HFFc6 (cell line): ENCODE results near the gene THOP1. TPM values are rescaled to one million over a fixed set of nuclear protein-coding genes. Genes with fewer than 3 reads are reported as not detected.
"Not testable (repeated sequence)": the region's sequence is repeated elsewhere in the genome, so short reads cannot be mapped to it uniquely, and the experiment has no call there.

Source experiments
- DNase-seq: peaks from one replicate; pipeline ENCODE4 v3.0.0-alpha.2; 2018
- H3K27ac Mint-ChIP-seq: 2 replicates; pipeline ENCODE4 v1.8.0; 2020; ENCODE audit warnings: mild to moderate bottlenecking, mixed read lengths
- H3K27me3 Mint-ChIP-seq: 2 replicates; pipeline ENCODE4 v1.8.0; 2021; ENCODE audit warnings: mild to moderate bottlenecking, moderate library complexity, mixed read lengths; ENCODE audit not compliant: insufficient read depth
- H3K36me3 Mint-ChIP-seq: 2 replicates; pipeline ENCODE4 v1.8.0; 2021; ENCODE audit warnings: low read depth, mixed read lengths
- H3K4me1 Mint-ChIP-seq: 2 replicates; pipeline ENCODE4 v1.8.0; 2020; ENCODE audit warnings: low read depth, mixed read lengths
- H3K4me3 Mint-ChIP-seq: 2 replicates; pipeline ENCODE4 v1.8.0; 2020; ENCODE audit warnings: mild to moderate bottlenecking, moderate library complexity, mixed read lengths
- H3K9me3 Mint-ChIP-seq: 2 replicates; pipeline ENCODE4 v1.8.0; 2020; ENCODE audit warnings: mild to moderate bottlenecking, mixed read lengths
- CTCF ChIP-seq: fragments of 200-600 bp; sonication (generic); IDR thresholded peaks from 2 replicates; pipeline ENCODE4 v1.5.0; 2021; ENCODE audit warnings: antibody characterized with exemption, mild to moderate bottlenecking
- total RNA-seq, 6 experiments: library from RNA; stranded (reverse); fragmentation: NEBNext Ultra II Directional; extraction: Animal tissue kit (Norgen Biotek cat#: 25700); gene quantifications; 2 replicates in 1 of 6; 3 replicates in 5 of 6; pipeline ENCODE4 v1.2.3, GENCODE V29; 2021

Gene THOP1
- total RNA-seq, 6 experiments from 2014 or later: 83.7 to 114 (median 94.3) TPM

- Mint-ChIP-seq H3K27ac (no peak overlapping the region), H3K9me3 (no peaks in the 10 kb centered on the region; the same call in 1 of the 2 replicates), H3K27me3 (no peaks in the 10 kb centered on the region; the same call in 1 of the 2 replicates), H3K4me1 (no peaks in the 10 kb centered on the region), H3K36me3 (0 out of 2 replicates have a peak, but pooled peaks cover 7% of the 10 kb centered on the region), H3K4me3 (no peak overlapping the region)
- TF ChIP-seq CTCF: no peak
- DNase-seq: no peak
Measured at GRCh38 chr19:2815191-2815614, 29.9 kb downstream of the THOP1 start.

GRCh38 chr19:2815923-2816322 is 30.6 kb downstream of the THOP1 start:
- no peaks in the 10 kb centered on the region for H3K4me1 Mint-ChIP-seq
- DNase-seq: no peak
- no peak for TF ChIP-seq CTCF
- no peak overlapping the region for H3K27ac Mint-ChIP-seq
- no peak overlapping the region for H3K4me3 Mint-ChIP-seq
- H3K36me3 Mint-ChIP-seq: 0 out of 2 replicates have a peak, but pooled peaks cover 7% of the 10 kb centered on the region
- H3K27me3 Mint-ChIP-seq: no peaks in the 10 kb centered on the region; the same call in 1 of the 2 replicates
- H3K9me3 Mint-ChIP-seq: no peaks in the 10 kb centered on the region; the same call in 1 of the 2 replicates

- Mint-ChIP-seq H3K4me1 (no peaks in the 10 kb centered on the region), H3K27me3 (no peaks in the 10 kb centered on the region; the same call in 1 of the 2 replicates), H3K36me3 (0 out of 2 replicates have a peak, but pooled peaks cover 7% of the 10 kb centered on the region), H3K27ac (no peak overlapping the region), H3K9me3 (no peaks in the 10 kb centered on the region; the same call in 1 of the 2 replicates), H3K4me3 (no peak overlapping the region)
- no peak for DNase-seq
- no peak for TF ChIP-seq CTCF
Measured at GRCh38 chr19:2816641-2817040, 31.3 kb downstream of the THOP1 start.

- not testable (repeated sequence) for H3K9me3 Mint-ChIP-seq, H3K36me3 Mint-ChIP-seq, DNase-seq, H3K4me3 Mint-ChIP-seq, H3K27me3 Mint-ChIP-seq, H3K4me1 Mint-ChIP-seq, H3K27ac Mint-ChIP-seq
Measured at GRCh38 chr19:2817237-2817829, 32.0 kb downstream of the THOP1 start.

GRCh38 chr19:2819540-2820111 is 34.3 kb downstream of the THOP1 start, which contains the start of gene ZNF554:
Gene ZNF554, plus strand, starts transcription at chr19:2819868. Its CDS starts 204 bp downstream, at chr19:2820072.
- H3K9me3 Mint-ChIP-seq: no peaks in the 10 kb centered on the region; the same call in none of the 2 replicates
- peak within 1 kb of the TSS; percentile 88 for H3K4me3 Mint-ChIP-seq
- TF ChIP-seq CTCF: peak; percentile 95
- H3K27me3 Mint-ChIP-seq: peaks cover 2% of the 10 kb centered on the region
- peaks cover 11% of the 10 kb centered on the region for H3K36me3 Mint-ChIP-seq
- peak; percentile 90 for DNase-seq
- H3K27ac Mint-ChIP-seq: no peak within 1 kb of the TSS
- no peaks in the 10 kb centered on the region for H3K4me1 Mint-ChIP-seq

- H3K4me1 Mint-ChIP-seq: no peaks in the 10 kb centered on the region
- no peak overlapping the region for H3K27ac Mint-ChIP-seq
- no peak for TF ChIP-seq CTCF
- peaks cover 13% of the 10 kb centered on the region for H3K36me3 Mint-ChIP-seq
- no peak for DNase-seq
- H3K9me3 Mint-ChIP-seq: peaks cover under 1% of the 10 kb centered on the region
- peak overlapping the region; percentile 88 for H3K4me3 Mint-ChIP-seq
- H3K27me3 Mint-ChIP-seq: peaks cover 2% of the 10 kb centered on the region
Measured at GRCh38 chr19:2820112-2820702, 34.9 kb downstream of the THOP1 start.
